Sigmoid colon (tissue), 3 donors: Measurements from ENCODE around the gene UBAP1.

Experiments
- POLR2A ChIP-seq, 2 donors: fragments of 450-650 bp; IDR thresholded peaks; one replicate each; pipeline ENCODE4 v1.6.1; 2016; ENCODE audit warnings: antibody characterized with exemption in 2 of 2, mild to moderate bottlenecking in 2 of 2, moderate library complexity in 2 of 2
- TF ChIP-seq, protein P1 (sequence below), 4 experiments: fragments of 450-650 bp in 3 of 4; fragments of 200-600 bp in 1 of 4; IDR thresholded peaks; one replicate each; pipeline ENCODE4 v1.5.1; 2016 to 2019; ENCODE audit warnings: antibody characterized with exemption in 4 of 4, mild to moderate bottlenecking in 3 of 4, moderate library complexity in 2 of 4

DNA sequence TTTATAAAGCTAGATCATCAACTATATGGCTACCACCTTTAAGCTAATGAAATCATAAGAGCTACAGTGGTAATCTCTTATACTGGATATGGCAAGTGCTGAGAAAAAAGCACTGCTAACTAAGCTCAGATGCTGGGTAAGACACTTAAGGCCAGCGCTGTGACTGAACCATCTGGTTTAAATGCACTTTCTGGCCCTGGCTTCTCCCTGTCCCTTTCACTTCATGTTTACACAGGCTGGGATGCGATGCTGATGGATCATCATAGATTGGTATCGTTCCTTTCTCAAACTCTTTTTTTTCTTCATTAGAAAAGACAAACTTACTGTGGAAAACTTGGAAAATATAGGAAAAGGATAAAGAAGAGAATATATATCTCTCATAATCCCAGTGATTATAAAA is 97.9 kb downstream of the UBAP1 start:
- TF ChIP-seq, protein P1, sequence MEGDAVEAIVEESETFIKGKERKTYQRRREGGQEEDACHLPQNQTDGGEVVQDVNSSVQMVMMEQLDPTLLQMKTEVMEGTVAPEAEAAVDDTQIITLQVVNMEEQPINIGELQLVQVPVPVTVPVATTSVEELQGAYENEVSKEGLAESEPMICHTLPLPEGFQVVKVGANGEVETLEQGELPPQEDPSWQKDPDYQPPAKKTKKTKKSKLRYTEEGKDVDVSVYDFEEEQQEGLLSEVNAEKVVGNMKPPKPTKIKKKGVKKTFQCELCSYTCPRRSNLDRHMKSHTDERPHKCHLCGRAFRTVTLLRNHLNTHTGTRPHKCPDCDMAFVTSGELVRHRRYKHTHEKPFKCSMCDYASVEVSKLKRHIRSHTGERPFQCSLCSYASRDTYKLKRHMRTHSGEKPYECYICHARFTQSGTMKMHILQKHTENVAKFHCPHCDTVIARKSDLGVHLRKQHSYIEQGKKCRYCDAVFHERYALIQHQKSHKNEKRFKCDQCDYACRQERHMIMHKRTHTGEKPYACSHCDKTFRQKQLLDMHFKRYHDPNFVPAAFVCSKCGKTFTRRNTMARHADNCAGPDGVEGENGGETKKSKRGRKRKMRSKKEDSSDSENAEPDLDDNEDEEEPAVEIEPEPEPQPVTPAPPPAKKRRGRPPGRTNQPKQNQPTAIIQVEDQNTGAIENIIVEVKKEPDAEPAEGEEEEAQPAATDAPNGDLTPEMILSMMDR (IDR thresholded peaks at IDR 0.05): no peak
- TF ChIP-seq POLR2A (IDR thresholded peaks at IDR 0.05): no peak
